ENCODE data around the gene SNX24. TPM values are rescaled to one million over a fixed set of nuclear protein-coding genes. Genes with fewer than 3 reads are reported as not detected.
A peak's percentile ranks its signal among the peaks of the same experiment; 100 is the strongest.
"Not testable (repeated sequence)": the region's sequence is repeated elsewhere in the genome, so short reads cannot be mapped to it uniquely, and the experiment has no call there.

SNX24 gene
- total RNA-seq, 1 experiment from 2014 or later, result 23.5 TPM

DNA sequence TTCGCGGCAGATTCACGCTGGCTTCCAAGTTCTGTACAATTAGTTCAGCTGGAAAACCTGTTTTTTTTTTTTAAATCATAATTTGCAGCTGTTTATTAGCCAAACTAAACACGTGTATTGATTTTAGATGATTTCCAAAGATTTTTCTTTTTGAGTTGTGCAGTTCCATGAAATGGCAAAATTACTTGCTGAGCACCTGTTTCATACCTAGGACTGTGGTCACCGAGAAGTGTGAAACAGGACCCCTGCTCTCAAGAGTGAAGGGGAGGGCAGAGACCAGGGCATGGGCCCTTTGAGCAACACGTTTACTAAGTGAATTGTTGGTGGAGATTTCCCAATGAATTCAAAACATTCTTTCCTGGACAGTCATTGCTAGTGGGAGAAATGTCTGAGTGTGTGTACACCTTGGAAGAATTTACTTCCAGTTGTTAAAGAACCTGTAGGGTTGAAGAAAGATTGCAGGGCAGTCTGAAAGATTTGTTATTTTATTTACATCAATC, 688 bp downstream of the SNX24 start:
- peaks cover 47% of the 10 kb centered on the region for H3K4me1 Mint-ChIP-seq (ENCODE audit: low read depth, unreplicated experiment)
- H3K27me3 Mint-ChIP-seq (ENCODE audit: unreplicated experiment), result no peaks in the 10 kb centered on the region
- peaks cover 28% of the 10 kb centered on the region for H3K36me3 Mint-ChIP-seq (ENCODE audit: insufficient read depth, unreplicated experiment)
- peak overlapping the region; percentile 88 for H3K27ac Mint-ChIP-seq (ENCODE audit: unreplicated experiment)
- CTCF ChIA-PET, result interaction anchor here (0.6 to 0.9 kb wide), 3 partner anchors 64 to 667 kb away, joined by 3 to 5 read pairs (median 4); no protein-coding TSS in a partner anchor
- intact Hi-C loops (cut with micrococcal nuclease; ENCODE audit: unreplicated experiment), result loop anchor here (2.0 to 5.0 kb wide), 3 partner anchors 69 to 191 kb away; partner anchors contain the start of gene PPIC
- peak overlapping the region; percentile 84 for H3K4me3 Mint-ChIP-seq (ENCODE audit: low read depth, unreplicated experiment)
- DNase-seq, result peak; percentile 30
- TF ChIP-seq, protein P1, sequence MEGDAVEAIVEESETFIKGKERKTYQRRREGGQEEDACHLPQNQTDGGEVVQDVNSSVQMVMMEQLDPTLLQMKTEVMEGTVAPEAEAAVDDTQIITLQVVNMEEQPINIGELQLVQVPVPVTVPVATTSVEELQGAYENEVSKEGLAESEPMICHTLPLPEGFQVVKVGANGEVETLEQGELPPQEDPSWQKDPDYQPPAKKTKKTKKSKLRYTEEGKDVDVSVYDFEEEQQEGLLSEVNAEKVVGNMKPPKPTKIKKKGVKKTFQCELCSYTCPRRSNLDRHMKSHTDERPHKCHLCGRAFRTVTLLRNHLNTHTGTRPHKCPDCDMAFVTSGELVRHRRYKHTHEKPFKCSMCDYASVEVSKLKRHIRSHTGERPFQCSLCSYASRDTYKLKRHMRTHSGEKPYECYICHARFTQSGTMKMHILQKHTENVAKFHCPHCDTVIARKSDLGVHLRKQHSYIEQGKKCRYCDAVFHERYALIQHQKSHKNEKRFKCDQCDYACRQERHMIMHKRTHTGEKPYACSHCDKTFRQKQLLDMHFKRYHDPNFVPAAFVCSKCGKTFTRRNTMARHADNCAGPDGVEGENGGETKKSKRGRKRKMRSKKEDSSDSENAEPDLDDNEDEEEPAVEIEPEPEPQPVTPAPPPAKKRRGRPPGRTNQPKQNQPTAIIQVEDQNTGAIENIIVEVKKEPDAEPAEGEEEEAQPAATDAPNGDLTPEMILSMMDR (IDR thresholded peaks at IDR 0.05; ENCODE audit: unreplicated experiment), result no peak
- H3K9me3 Mint-ChIP-seq (ENCODE audit: low read depth, unreplicated experiment), result no peaks in the 10 kb centered on the region
- BruUV-seq (replicated peaks), result TSS peak; percentile 44

DNA sequence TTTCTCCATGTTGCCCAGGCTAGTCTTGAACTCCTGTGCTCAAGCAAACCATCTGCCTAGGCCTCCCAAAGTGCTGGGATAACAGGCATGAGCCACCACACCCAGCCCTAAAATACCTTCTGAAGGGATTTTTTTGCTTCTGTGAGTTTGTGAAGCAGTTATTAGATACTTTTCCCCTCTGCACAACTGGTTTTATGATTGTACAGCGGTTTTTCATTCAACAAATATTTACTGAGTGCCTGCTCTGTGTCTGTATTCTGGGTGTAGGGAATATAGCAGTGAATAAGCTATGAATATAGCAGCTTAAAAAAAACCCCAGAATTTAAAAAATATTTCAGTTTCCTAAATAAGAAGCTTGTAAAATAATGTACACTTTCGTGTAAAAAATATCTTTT, 2.3 kb downstream of the SNX24 start:
- CTCF ChIA-PET, result interaction anchor here (1.4 kb wide), 1 partner anchor 47 kb away, joined by 4 read pairs; no protein-coding TSS in a partner anchor
- Mint-ChIP-seq H3K4me3 (ENCODE audit: low read depth, unreplicated experiment) (no peak overlapping the region), H3K9me3 (ENCODE audit: low read depth, unreplicated experiment) (no peaks in the 10 kb centered on the region), H3K27me3 (ENCODE audit: unreplicated experiment) (no peaks in the 10 kb centered on the region), H3K36me3 (ENCODE audit: insufficient read depth, unreplicated experiment) (peaks cover 31% of the 10 kb centered on the region), H3K4me1 (ENCODE audit: low read depth, unreplicated experiment) (peaks cover 47% of the 10 kb centered on the region), H3K27ac (ENCODE audit: unreplicated experiment) (peak overlapping the region; percentile 88)
- no peak for DNase-seq
- intact Hi-C loops (cut with micrococcal nuclease; ENCODE audit: unreplicated experiment), result loop anchor here (2.0 to 5.0 kb wide), 3 partner anchors 71 to 190 kb away; partner anchors contain the start of gene PPIC
- BruUV-seq (replicated peaks), result no TSS peak
- TF ChIP-seq, protein P1 (IDR thresholded peaks at IDR 0.05; ENCODE audit: unreplicated experiment), result no peak

DNA sequence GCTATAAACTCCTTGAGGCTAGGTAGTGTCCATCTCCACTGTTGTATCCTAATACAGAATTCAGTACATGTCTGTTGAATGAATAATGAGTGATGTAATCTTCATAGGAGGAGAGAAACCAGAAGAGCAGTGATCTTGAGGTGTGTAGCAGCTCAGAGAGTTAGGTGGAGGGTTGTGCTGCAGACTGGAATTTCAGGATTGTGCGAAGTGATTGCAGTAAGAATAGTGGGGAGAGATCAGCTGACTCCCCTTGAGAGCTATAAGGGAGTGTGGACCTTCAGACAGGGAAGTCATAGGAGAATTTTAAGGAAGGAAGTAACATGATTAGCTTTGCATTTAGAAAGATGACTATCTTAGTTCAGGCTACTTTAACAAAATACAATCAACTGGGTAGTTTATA, 4.4 kb downstream of the SNX24 start:
- Mint-ChIP-seq H3K36me3 (ENCODE audit: insufficient read depth, unreplicated experiment) (peaks cover 28% of the 10 kb centered on the region), H3K27me3 (ENCODE audit: unreplicated experiment) (no peaks in the 10 kb centered on the region), H3K9me3 (ENCODE audit: low read depth, unreplicated experiment) (no peaks in the 10 kb centered on the region), H3K4me3 (ENCODE audit: low read depth, unreplicated experiment) (peak overlapping the region; percentile 18), H3K4me1 (ENCODE audit: low read depth, unreplicated experiment) (peaks cover 37% of the 10 kb centered on the region), H3K27ac (ENCODE audit: unreplicated experiment) (peak overlapping the region; percentile 83)
- BruUV-seq (replicated peaks), result no TSS peak
- intact Hi-C loops (cut with micrococcal nuclease; ENCODE audit: unreplicated experiment), result loop anchor here (5.0 kb wide), 2 partner anchors 147 to 188 kb away; partner anchors contain the start of gene PPIC
- TF ChIP-seq, protein P1 (IDR thresholded peaks at IDR 0.05; ENCODE audit: unreplicated experiment), result no peak
- CTCF ChIA-PET, result interaction anchor here (0.5 to 0.9 kb wide), 3 partner anchors 24 to 418 kb away, joined by 3 to 8 read pairs (median 4); no protein-coding TSS in a partner anchor
- peak; percentile 66 for DNase-seq

DNA sequence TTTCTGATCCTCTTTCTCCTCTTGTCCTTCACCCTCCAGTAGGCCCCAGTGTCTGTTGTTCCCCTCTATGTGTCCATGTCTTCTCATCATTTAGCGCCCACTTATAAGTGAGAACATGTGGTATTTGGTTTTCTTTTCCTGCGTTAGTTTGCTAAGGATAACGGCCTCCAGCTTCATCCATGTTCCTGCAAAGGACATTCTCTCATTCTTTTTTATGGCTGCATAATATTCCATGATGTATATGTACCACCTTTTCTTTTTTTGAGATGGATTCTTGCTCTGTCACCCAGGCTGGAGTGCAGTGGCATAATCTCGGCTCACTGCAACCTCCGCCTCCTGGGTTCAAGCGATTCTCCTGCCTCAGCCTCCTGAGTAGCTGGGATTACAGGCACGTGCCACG, 12.1 kb downstream of the SNX24 start:
- H3K4me3 Mint-ChIP-seq (ENCODE audit: low read depth, unreplicated experiment); CTCF ChIA-PET; intact Hi-C loops (cut with micrococcal nuclease; ENCODE audit: unreplicated experiment); H3K9me3 Mint-ChIP-seq (ENCODE audit: low read depth, unreplicated experiment); H3K36me3 Mint-ChIP-seq (ENCODE audit: insufficient read depth, unreplicated experiment); BruUV-seq (replicated peaks); H3K27ac Mint-ChIP-seq (ENCODE audit: unreplicated experiment); H3K4me1 Mint-ChIP-seq (ENCODE audit: low read depth, unreplicated experiment); H3K27me3 Mint-ChIP-seq (ENCODE audit: unreplicated experiment); DNase-seq: not testable (repeated sequence)

DNA sequence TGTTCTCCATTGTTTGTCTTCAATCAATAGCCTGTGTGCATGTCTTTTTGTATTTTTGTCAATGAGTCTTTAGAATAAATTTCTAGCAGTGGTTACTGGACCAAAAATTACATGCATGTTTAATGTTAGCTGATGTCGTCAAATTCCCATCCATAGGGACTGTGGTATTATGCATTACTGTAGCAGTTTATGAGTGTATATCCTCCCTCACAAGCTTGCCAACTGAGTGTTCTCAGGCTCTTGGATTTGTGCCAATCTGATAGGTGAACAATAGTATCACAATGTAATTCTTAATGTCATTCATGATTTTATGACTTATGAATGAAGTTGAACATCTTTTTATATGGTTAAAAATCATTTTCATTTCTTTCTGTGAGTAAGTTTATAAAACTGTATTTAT, 13.0 kb downstream of the SNX24 start:
- Mint-ChIP-seq H3K36me3 (ENCODE audit: insufficient read depth, unreplicated experiment) (no peaks in the 10 kb centered on the region), H3K27me3 (ENCODE audit: unreplicated experiment) (no peaks in the 10 kb centered on the region), H3K9me3 (ENCODE audit: low read depth, unreplicated experiment) (peaks cover 6% of the 10 kb centered on the region), H3K27ac (ENCODE audit: unreplicated experiment) (no peak overlapping the region), H3K4me3 (ENCODE audit: low read depth, unreplicated experiment) (no peak overlapping the region), H3K4me1 (ENCODE audit: low read depth, unreplicated experiment) (peaks cover 16% of the 10 kb centered on the region)
- intact Hi-C loops (cut with micrococcal nuclease; ENCODE audit: unreplicated experiment), result no loop called here
- no TSS peak for BruUV-seq (replicated peaks)
- TF ChIP-seq, protein P1 (IDR thresholded peaks at IDR 0.05; ENCODE audit: unreplicated experiment), result no peak
- DNase-seq, result peak; percentile 24
- CTCF ChIA-PET, result interaction anchor here (0.5 to 0.6 kb wide), 2 partner anchors 21 to 163 kb away, joined by 3 to 4 read pairs; no protein-coding TSS in a partner anchor
